HUES6 (cell line): ENCODE results near the gene VANGL1.

Experiments used
- H3K27ac ChIP-seq: 2 replicates; pipeline ENCODE4 v1.7.0; 2013; ENCODE audit warnings: low read depth, mild to moderate bottlenecking, low read length, inconsistent platforms
- H3K27me3 ChIP-seq: 2 replicates; pipeline ENCODE4 v1.6.1; 2013; ENCODE audit warnings: low read length; ENCODE audit not compliant: control insufficient read depth, insufficient read depth
- H3K36me3 ChIP-seq: 2 replicates; pipeline ENCODE4 v1.6.1; 2013; ENCODE audit warnings: low read length; ENCODE audit not compliant: control insufficient read depth, insufficient read depth
- H3K4me1 ChIP-seq: 2 replicates; pipeline ENCODE4 v1.6.1; 2013; ENCODE audit warnings: low read length; ENCODE audit not compliant: control insufficient read depth, insufficient read depth
- H3K4me3 ChIP-seq: 2 replicates; pipeline ENCODE4 v1.5.1; 2013; ENCODE audit warnings: low read depth, low read length
- H3K9ac ChIP-seq: one replicate; pipeline ENCODE4 v1.6.1; 2013; ENCODE audit warnings: mild to moderate bottlenecking, low read length
- H3K9me3 ChIP-seq: 2 replicates; pipeline ENCODE4 v1.6.1; 2013; ENCODE audit warnings: low read depth, low read length; ENCODE audit not compliant: control insufficient read depth, insufficient read depth

Gene VANGL1

DNA sequence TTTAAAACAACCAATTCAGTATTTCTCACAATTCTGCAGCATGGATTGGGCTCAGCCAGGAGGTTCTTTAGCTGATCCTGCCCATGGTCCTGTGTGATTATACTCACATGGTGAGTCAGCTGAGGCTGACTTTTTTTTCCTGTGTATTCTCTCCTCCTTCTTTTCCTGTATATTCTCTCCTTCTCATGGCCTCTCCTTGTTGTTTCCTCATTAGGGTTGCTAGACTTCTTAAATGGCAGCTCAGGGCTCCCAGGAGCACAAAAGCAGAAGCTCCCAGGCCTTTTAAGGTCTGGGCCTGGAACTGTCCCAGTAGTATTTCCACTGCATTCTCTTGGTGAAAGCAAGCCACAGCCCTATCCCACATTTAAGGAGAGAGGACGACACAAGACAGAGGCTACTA is 26.8 kb downstream of the VANGL1 start:
- Histone ChIP-seq H3K36me3 (peaks cover 84% of the 10 kb centered on the region), H3K4me3 (no peak overlapping the region), H3K27ac (no peak overlapping the region), H3K27me3 (no peaks in the 10 kb centered on the region), H3K9me3 (peaks cover 7% of the 10 kb centered on the region; the same call in 1 of the 2 replicates), H3K9ac (no peak overlapping the region), H3K4me1 (peaks cover 3% of the 10 kb centered on the region; the same call in 1 of the 2 replicates)

DNA sequence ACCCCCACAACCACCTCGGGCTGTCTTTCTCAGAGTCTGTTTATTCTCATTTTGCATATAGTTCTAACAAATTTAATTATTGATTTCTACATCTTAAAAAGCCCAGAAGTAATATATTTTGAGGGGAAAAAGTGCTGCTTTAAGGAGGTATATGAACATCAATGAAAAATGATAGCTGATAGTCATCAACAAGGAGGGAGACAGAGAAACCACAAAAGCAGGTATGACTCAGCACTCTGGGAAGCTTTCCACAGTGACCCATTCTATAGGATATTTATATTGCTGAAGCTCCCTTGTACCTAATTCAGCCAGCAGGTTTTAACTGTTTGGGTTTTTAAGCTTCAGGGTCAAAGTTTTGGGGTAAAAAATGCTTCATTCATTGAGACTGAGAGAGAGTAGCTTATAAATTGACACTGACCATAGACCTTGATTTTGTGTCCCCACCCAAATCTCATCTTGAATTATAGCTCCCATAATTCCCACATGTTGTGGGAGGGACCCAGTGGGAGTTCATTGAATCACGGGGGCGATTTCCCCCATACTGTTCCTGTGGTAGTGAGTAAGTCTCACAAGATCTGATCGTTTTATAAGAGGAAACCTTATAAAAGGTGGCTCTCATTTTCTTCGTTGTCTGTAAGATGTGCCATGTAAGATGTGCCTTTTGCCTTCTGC is 27.4 kb downstream of the VANGL1 start:
- no peak overlapping the region for H3K27ac ChIP-seq
- H3K4me3 ChIP-seq, result no peak overlapping the region
- peaks cover 81% of the 10 kb centered on the region for H3K36me3 ChIP-seq
- H3K27me3 ChIP-seq, result no peaks in the 10 kb centered on the region
- no peak overlapping the region for H3K9ac ChIP-seq
- peaks cover 7% of the 10 kb centered on the region; the same call in 1 of the 2 replicates for H3K9me3 ChIP-seq
- H3K4me1 ChIP-seq, result peaks cover 3% of the 10 kb centered on the region; the same call in 1 of the 2 replicates

DNA sequence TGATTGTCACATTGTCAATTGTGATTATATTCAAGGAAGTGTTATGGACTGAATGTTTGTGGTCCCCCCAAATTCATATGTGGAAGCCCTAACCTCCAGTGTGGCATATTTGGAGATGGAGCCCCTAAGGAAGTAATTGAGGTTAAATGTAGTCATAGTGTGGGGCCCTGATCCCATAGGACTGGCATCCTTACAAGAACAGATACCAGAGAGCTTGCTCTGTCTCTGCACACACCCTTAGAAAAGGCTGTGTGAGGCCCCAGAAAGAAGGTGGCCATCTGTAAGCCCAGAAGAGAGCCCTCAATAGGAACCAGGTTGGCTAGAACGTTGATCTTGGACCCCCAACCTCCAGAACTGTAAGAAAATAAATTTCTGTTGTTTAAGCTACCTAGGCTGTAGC is 28.1 kb downstream of the VANGL1 start:
- no peak overlapping the region for H3K27ac ChIP-seq
- peaks cover 74% of the 10 kb centered on the region for H3K36me3 ChIP-seq
- peaks cover 3% of the 10 kb centered on the region; the same call in 1 of the 2 replicates for H3K4me1 ChIP-seq

DNA sequence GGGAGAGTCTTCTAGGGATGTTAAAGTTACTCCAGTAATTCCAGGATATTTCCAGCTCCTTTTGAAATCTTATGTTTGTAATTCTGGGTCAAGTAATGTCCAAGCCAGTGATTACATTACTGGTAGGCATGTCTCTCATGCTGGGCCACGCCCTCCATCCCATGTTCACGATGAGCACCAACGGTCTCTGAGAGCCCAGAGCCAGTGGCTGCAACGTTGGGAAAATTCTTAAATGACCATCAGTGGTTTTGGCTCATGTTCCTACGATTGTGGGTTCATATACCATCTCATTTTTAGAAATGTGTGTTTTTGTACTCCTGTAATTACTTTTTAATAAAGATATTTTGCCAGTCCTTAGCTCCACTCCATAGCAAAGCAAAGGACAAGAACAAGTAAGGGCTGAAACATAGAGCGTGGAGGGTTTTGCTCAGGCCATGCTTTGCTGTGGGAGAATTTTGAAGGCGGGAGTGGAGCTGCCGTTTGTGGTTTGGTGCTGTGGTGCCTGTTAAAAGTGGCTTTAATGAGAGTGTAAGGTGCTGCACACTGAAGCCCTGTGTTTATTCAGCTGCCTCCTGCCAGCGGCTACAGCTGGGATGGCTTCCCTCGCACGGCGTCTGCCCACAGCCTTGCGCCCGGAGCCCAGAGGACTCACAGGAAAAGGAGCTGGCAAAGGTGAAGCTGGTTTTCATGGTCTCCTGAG is 28.9 kb downstream of the VANGL1 start:
- no peak overlapping the region for H3K9ac ChIP-seq
- peaks cover 7% of the 10 kb centered on the region; the same call in 1 of the 2 replicates for H3K9me3 ChIP-seq
- no peaks in the 10 kb centered on the region for H3K27me3 ChIP-seq
- peaks cover 3% of the 10 kb centered on the region; the same call in 1 of the 2 replicates for H3K4me1 ChIP-seq
- no peak overlapping the region for H3K4me3 ChIP-seq
- peaks cover 66% of the 10 kb centered on the region for H3K36me3 ChIP-seq
- H3K27ac ChIP-seq, result no peak overlapping the region

More for the DNA sequence above, 28.1 kb downstream of the VANGL1 start:
- H3K27me3 ChIP-seq, result no peaks in the 10 kb centered on the region
- H3K9me3 ChIP-seq, result peaks cover 7% of the 10 kb centered on the region; the same call in 1 of the 2 replicates
- H3K4me3 ChIP-seq, result no peak overlapping the region
- no peak overlapping the region for H3K9ac ChIP-seq

DNA sequence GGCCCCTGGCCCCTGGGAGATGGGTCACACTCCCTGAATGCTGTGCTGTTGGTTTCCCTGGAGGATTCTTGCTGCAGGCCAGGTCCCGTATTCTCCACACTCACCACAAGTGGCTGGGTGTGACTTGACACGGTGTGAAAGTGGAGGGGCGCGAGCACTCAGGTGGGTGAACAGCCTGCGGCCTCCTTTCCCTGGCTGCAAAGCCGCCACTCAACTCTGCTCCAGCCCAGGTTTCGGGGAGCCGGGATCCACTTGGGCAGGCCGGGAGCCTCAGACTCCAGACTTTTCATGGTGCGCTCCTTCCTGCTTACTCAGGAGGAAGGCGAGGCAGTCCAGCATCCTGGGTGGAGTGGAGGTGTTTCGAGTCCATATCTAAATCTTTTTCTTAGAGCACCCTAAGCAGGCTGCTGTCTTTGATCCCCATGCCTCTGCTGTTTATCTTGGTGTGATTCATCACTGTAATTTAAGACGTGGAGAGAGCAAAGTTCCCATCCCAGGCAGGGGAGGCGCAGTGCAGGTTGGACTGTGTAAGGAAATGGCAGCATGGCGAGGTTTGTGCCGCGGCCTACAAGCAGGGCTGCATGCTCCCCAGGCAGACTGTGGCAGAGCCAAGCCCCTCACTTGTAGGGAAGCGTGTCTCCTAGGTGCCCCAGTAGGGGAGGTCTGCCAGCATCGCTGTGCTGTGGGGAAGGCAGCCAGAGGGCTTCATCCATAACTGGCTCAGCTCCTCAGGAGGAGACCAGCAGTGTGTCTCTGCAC is 29.6 kb downstream of the VANGL1 start:
- Histone ChIP-seq H3K27me3 (no peaks in the 10 kb centered on the region), H3K27ac (no peak overlapping the region), H3K36me3 (peaks cover 63% of the 10 kb centered on the region), H3K4me3 (no peak overlapping the region), H3K9me3 (peaks cover 7% of the 10 kb centered on the region; the same call in 1 of the 2 replicates), H3K4me1 (peaks cover 3% of the 10 kb centered on the region; the same call in 1 of the 2 replicates), H3K9ac (no peak overlapping the region)

DNA sequence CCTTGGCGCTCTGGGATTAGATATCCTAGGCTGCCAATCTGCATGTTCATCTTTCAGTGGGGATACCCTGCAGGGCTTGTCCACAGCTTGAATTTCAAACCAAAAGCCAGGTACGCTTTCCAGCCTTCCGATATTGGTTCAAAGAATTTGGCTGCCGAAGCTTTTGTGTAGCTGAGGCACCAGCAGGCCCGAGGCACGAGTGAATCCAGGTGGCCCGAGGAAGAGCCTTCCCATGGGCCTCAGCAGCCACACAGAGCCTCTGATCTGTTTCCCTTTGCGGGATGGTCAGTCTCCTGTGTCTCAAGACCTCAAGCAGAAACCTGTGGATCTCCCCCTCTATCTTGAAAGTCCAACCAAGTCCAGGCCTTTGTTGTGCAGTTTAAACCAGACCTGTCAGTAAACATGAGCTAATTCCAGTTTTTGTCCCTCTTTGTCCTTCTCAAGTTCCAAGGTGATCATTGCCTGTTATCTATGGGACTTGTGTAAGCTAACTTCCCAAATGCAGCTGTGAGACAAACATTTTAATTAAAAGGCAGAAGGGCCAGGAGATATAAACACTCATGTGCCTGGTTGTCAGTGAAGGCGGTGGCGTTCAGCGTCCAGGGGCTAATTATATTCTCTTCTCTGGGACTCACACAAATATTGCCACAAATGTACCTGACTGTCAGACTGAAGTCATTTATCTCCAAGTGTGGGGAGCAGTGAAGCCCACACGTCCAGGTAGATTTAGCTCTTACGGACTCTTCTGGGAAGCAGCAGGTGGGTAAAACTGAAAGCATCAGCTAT is 30.6 kb downstream of the VANGL1 start:
- Histone ChIP-seq H3K9me3 (peaks cover 7% of the 10 kb centered on the region; the same call in 1 of the 2 replicates), H3K4me3 (no peak overlapping the region), H3K27me3 (no peaks in the 10 kb centered on the region), H3K27ac (no peak overlapping the region), H3K9ac (no peak overlapping the region), H3K4me1 (peaks cover 13% of the 10 kb centered on the region; the same call in 1 of the 2 replicates), H3K36me3 (peaks cover 53% of the 10 kb centered on the region)

DNA sequence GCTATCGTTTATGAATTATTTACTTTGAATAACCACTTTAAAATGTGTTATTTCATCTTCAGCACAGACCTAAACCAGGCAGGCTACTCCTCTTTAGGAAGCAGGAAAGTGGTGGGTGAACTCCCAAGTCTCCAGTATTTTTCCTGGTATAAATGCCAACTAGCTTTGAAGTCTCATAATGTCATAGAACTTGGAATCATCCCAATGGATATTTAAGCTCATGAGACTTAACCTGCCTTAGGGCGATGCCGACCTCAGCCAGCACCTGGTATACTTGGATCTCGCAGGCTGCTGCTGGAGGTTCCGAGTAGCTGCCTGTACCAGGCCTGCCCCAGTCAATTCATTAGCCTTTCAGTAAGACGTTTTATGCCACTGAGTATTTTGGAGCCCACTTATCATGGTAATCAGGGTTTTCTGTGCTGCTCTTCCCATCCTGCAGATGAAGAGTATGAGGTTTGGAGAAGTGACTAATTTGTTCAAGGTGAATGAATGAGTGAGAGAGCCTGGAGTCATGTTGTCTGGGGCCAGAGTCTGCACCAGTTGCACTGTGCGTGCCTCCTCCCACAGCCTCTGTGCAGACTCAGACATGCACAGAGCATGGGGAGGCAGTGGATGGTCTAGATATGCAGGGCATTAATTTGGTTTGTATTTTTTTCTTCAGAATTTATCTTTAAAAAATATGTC is 34.9 kb downstream of the VANGL1 start:
- peaks cover 28% of the 10 kb centered on the region for H3K36me3 ChIP-seq
- H3K9me3 ChIP-seq, result no peaks in the 10 kb centered on the region
- peaks cover 21% of the 10 kb centered on the region; the same call in 1 of the 2 replicates for H3K4me1 ChIP-seq
- no peak overlapping the region for H3K27ac ChIP-seq
- H3K27me3 ChIP-seq, result no peaks in the 10 kb centered on the region
- no peak overlapping the region for H3K4me3 ChIP-seq
- no peak overlapping the region for H3K9ac ChIP-seq

DNA sequence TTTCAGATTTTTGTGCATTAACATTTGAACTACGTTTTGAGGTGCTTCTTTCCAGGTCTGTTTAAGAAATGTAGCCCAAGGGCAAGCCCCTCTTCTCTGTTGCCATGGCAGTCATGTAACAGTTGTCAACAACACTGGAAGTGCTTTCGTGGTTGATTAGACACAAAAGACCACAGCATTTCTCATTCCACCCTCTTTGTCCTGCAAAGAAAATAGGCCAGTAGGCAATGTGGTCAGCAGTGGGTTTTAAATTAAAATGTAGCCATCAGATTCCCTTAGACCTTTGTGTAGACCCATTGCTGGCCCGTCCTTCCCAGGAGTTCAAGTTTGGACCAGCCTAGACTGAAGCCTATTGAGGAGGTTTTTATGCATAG is 35.4 kb downstream of the VANGL1 start:
- peaks cover 23% of the 10 kb centered on the region for H3K36me3 ChIP-seq
- no peak overlapping the region for H3K4me3 ChIP-seq
- H3K9me3 ChIP-seq, result no peaks in the 10 kb centered on the region
- H3K9ac ChIP-seq, result peak overlapping the region; percentile 34
- H3K4me1 ChIP-seq, result peaks cover 19% of the 10 kb centered on the region; the same call in 1 of the 2 replicates
- H3K27me3 ChIP-seq, result no peaks in the 10 kb centered on the region
- H3K27ac ChIP-seq, result peak overlapping the region; percentile 42

DNA sequence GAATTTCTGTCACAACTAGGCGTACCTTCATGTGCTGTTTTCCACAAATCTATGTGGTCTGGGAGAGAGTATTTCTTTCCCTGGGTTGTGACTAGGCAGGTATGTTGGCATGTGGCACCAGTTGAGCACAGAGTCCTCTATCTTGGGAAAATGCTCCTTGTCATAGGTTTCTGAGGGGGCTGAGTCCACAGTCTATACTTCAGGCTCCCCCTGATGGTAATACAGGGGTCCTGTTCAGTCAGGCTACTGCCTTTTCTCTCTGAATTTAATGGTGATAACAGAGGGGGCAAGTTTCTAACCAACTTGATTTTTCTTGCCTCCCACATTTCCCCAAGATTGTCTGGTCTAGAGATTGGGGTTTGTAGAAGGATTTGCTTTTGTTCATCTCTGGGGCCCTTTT is 35.8 kb downstream of the VANGL1 start:
- H3K9me3 ChIP-seq, result no peaks in the 10 kb centered on the region
- H3K4me1 ChIP-seq, result peaks cover 19% of the 10 kb centered on the region; the same call in 1 of the 2 replicates
- H3K36me3 ChIP-seq, result peaks cover 23% of the 10 kb centered on the region
- peak overlapping the region; percentile 34 for H3K9ac ChIP-seq
- peak overlapping the region; percentile 42 for H3K27ac ChIP-seq
- H3K27me3 ChIP-seq, result no peaks in the 10 kb centered on the region
- no peak overlapping the region for H3K4me3 ChIP-seq

DNA sequence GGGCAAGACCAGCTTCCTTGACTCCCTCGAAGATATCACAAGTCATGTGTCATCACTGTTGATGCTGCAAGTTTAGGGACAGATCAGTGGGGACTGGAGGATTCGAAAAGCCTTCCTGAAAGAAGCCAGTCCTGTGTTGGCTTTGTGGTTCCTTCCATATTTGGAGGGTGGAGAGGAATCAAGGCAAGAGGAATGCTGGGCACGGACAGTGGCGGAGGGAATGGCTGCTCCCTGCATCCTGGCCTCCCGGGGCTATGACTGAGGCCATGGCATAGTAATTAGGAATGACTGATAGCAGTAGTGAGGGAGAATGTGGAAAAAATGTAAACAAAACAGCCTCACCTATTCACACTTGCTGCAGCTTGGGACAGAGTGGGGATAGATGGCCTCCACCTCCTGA is 36.4 kb downstream of the VANGL1 start:
- no peaks in the 10 kb centered on the region for H3K27me3 ChIP-seq
- H3K9me3 ChIP-seq, result no peaks in the 10 kb centered on the region
- peaks cover 25% of the 10 kb centered on the region for H3K36me3 ChIP-seq
- H3K27ac ChIP-seq, result no peak overlapping the region
- no peak overlapping the region for H3K4me3 ChIP-seq
- H3K4me1 ChIP-seq, result peaks cover 19% of the 10 kb centered on the region; the same call in 1 of the 2 replicates
- no peak overlapping the region for H3K9ac ChIP-seq
